Colonic mucosa (tissue), 4 donors: ENCODE data around the gene RBM15B. TPM values are rescaled to one million over a fixed set of nuclear protein-coding genes. Genes with fewer than 3 reads are reported as not detected.

Experiments used
- DNase-seq: peaks from one replicate; pipeline ENCODE4 v3.0.0-alpha.2; 2020
- H3K27ac ChIP-seq: fragments of 200-600 bp; one replicate; pipeline ENCODE4 v1.8.0; 2021
- H3K27me3 ChIP-seq: fragments of 200-600 bp; one replicate; pipeline ENCODE4 v1.8.0; 2021
- H3K36me3 ChIP-seq: fragments of 200-600 bp; one replicate; pipeline ENCODE4 v1.8.0; 2021
- H3K4me1 ChIP-seq: fragments of 200-600 bp; one replicate; pipeline ENCODE4 v1.8.0; 2021; ENCODE audit warnings: mild to moderate bottlenecking
- H3K4me3 ChIP-seq: fragments of 200-600 bp; one replicate; pipeline ENCODE4 v1.8.0; 2021
- H3K9ac ChIP-seq, 2 donors: one replicate each; pipeline ENCODE4 v1.7.0; 2013; ENCODE audit warnings: control low read depth in 2 of 2, low read depth in 2 of 2, low read length in 2 of 2
- H3K9me3 ChIP-seq: fragments of 200-600 bp; one replicate; pipeline ENCODE4 v1.8.0; 2021
- intact Hi-C: fragments of 100-400 bp; cut with DNase I; formaldehyde crosslinking; loops from one replicate; pipeline ENCODE4 v1.14.1; 2022
- total RNA-seq, 2 donors: library from RNA; stranded (reverse); fragmentation: NEBNext Ultra II Directional in 1 of 2; extraction: Animal tissue kit (Norgen Biotek cat#: 25700) in 1 of 2; gene quantifications; one replicate each; pipeline ENCODE4 v1.2.1, GENCODE V29; 2021
- TF ChIP-seq, protein P1 (sequence below): fragments of 200-600 bp; IDR thresholded peaks from one replicate; pipeline ENCODE4 v1.8.0; 2022; ENCODE audit warnings: antibody characterized with exemption, mild to moderate bottlenecking
- donor health status: healthy.
- donor health status: DM: no; HTN: no; CAD: no.
- donor health status: DM: no; HTN: no; CAD: no.

The RBM15B gene
- total RNA-seq, 2 donors from 2014 or later: 31.8 to 35.4 TPM

DNA sequence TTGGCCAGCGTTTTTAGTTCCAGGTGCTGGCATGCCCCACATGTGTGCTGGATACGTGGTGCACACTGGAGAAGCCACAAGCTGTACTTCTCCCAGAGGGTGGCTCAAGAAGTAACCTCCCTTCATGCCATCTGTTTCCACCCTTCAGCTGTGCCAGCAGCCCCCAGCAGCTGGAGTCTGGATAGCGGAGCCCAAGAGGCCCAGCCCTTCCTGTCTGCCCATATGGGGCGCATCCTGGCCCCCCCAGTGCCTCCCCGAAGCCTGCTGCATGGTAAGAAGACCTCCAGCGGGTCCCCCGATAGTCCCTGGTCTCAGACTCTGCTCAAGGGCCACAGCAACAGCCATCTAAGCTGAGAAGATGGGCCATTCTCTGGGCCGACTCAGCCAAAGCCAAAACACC is 11.8 kb upstream of the RBM15B start:
- Histone ChIP-seq H3K4me3 (no peak overlapping the region), H3K27me3 (no peaks in the 10 kb centered on the region), H3K9ac (no peak overlapping the region), H3K27ac (no peak overlapping the region), H3K9me3 (no peaks in the 10 kb centered on the region), H3K4me1 (no peaks in the 10 kb centered on the region), H3K36me3 (no peaks in the 10 kb centered on the region)
- TF ChIP-seq, protein P1, sequence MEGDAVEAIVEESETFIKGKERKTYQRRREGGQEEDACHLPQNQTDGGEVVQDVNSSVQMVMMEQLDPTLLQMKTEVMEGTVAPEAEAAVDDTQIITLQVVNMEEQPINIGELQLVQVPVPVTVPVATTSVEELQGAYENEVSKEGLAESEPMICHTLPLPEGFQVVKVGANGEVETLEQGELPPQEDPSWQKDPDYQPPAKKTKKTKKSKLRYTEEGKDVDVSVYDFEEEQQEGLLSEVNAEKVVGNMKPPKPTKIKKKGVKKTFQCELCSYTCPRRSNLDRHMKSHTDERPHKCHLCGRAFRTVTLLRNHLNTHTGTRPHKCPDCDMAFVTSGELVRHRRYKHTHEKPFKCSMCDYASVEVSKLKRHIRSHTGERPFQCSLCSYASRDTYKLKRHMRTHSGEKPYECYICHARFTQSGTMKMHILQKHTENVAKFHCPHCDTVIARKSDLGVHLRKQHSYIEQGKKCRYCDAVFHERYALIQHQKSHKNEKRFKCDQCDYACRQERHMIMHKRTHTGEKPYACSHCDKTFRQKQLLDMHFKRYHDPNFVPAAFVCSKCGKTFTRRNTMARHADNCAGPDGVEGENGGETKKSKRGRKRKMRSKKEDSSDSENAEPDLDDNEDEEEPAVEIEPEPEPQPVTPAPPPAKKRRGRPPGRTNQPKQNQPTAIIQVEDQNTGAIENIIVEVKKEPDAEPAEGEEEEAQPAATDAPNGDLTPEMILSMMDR: no peak
- no peak for DNase-seq
- intact Hi-C loops: loop anchor here (5.0 kb wide), 1 partner anchor 807 kb away; no protein-coding TSS in a partner anchor

DNA sequence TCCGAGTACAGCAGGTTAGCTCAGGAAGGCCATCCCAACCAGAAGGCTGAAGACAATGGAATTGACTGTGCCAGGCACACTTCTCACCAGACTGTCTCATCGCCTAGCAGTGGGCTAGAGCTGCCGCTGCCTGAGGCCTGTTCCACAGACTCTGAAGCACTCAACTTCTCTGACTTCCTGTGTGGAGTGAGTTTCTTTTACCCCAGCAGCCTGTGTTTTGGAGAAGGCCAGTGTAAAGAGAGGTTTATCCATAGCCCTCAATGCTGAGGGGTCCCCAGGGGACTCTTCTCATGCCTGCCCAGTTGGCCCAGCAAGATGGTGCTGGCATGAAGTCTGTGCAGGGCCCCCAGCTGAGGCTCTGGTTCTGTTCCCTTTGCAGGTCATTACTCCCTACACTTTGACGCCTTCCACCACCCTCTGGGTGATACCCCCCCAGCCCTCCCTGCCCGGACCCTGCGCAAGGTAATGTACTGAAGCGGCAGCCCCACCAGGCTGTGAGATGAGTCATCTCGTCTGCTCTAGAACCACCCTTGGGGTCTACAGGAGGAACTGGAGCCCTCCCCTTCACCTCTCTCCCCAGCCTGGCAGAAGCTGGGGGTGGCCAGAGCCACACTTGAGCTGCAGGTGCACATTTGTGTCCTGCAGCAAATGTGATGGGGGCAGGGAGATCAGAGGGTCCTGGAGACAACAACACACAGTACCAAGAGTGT is 11.2 kb upstream of the RBM15B start:
- TF ChIP-seq, protein P1: no peak
- no peak overlapping the region for H3K27ac ChIP-seq
- no peak overlapping the region for H3K9ac ChIP-seq
- no peak overlapping the region for H3K4me3 ChIP-seq
- H3K9me3 ChIP-seq: no peaks in the 10 kb centered on the region
- DNase-seq: no peak
- H3K4me1 ChIP-seq: no peaks in the 10 kb centered on the region
- intact Hi-C loops: loop anchor here (5.0 kb wide), 1 partner anchor 808 kb away; no protein-coding TSS in a partner anchor
- no peaks in the 10 kb centered on the region for H3K27me3 ChIP-seq
- H3K36me3 ChIP-seq: no peaks in the 10 kb centered on the region

DNA sequence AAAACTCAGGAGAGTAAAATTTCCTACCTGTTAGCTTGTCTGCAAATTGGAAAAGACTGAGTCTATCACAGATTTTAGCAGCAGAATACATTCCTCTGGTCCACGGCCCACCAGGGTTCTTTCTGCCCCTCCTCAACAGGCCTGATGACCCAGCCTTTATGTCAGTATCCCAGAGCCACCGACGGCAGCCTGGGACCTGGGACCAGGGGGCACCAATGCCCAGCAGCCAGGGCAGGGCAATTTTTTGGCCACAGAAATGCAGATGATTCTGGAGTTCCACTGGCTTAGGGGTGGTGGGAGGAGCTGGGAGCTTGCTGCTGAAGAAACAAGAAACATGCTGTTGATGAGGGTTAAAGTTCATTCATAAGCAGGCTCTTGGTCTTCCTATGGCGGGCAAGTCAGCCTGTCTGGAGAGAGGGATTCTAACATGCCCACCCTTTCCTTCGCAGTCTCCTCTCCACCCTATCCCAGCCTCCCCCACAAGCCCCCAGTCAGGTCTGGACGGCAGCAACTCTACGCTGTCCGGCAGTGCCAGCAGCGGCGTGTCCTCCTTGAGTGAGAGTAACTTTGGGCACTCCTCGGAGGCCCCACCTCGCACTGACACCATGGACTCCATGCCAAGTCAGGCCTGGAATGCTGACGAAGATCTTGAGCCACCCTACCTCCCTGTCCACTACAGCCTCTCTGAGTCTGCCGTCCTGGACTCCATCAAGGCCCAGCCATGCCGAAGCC is 10.3 kb upstream of the RBM15B start:
- Histone ChIP-seq H3K27ac (no peak overlapping the region), H3K9ac (no peak overlapping the region), H3K9me3 (no peaks in the 10 kb centered on the region), H3K36me3 (no peaks in the 10 kb centered on the region), H3K4me1 (peaks cover under 1% of the 10 kb centered on the region), H3K27me3 (no peaks in the 10 kb centered on the region), H3K4me3 (no peak overlapping the region)
- DNase-seq: no peak
- intact Hi-C loops: no loop called here
- TF ChIP-seq, protein P1: no peak

DNA sequence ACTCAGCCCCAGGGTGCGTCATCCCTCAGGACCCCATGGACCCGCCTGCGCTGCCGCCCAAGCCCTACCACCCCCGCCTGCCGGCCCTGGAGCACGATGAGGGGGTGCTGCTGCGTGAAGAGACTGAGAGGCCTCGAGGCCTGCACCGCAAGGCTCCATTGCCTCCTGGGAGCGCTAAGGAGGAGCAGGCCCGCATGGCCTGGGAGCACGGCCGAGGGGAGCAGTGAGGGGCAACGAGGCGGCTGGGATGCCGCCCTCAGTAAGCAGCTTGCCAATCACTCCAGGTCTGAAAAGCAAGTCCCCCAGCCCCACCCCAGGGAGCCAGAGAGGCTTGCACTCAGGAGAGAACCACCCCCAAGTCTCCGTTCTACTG is 9.8 kb upstream of the RBM15B start:
- intact Hi-C loops: no loop called here
- H3K9ac ChIP-seq: no peak overlapping the region
- no peaks in the 10 kb centered on the region for H3K36me3 ChIP-seq
- no peak for DNase-seq
- no peaks in the 10 kb centered on the region for H3K27me3 ChIP-seq
- H3K9me3 ChIP-seq: no peaks in the 10 kb centered on the region
- H3K4me1 ChIP-seq: peaks cover 6% of the 10 kb centered on the region
- TF ChIP-seq, protein P1: no peak
- no peak overlapping the region for H3K27ac ChIP-seq
- no peak overlapping the region for H3K4me3 ChIP-seq

DNA sequence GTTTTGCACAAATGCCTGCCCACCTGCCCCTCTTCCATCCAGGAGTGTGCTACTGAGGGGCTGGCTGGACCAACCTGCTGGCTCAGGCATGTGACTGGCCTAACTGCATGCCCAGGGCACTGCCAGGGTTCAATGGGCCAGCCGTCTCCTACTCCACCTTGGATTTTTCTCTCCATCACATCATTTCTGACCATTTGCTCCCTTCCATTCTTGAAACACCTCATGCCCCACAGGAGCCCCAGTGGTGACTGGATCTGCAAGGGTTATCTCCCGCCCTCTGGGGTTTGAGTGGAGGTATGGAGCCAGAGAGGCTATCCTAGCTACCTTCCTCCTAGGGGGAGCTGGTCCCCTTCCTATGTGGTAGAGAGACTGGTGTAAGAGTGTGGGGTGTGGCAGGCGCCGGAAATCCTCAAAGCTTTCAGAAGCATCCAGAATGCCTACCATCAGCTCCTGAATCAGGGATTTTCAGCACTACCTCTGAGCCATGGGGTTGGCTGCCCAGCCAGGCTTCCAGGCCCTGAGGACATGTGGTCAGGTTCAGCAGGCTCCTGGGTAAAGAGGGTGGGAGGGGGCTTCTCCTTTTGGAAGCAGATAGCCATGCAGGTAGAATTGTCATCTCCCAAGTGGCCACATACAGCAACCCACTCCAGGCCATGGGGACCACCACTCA is 8.9 kb upstream of the RBM15B start:
- Histone ChIP-seq H3K27me3 (no peaks in the 10 kb centered on the region), H3K9ac (no peak overlapping the region), H3K27ac (no peak overlapping the region), H3K9me3 (no peaks in the 10 kb centered on the region), H3K4me1 (peaks cover 15% of the 10 kb centered on the region), H3K4me3 (no peak overlapping the region), H3K36me3 (no peaks in the 10 kb centered on the region)
- no peak for DNase-seq
- TF ChIP-seq, protein P1: no peak
- intact Hi-C loops: no loop called here
